ENCODE data around the gene MYO1F.

MYO1F gene

DNA sequence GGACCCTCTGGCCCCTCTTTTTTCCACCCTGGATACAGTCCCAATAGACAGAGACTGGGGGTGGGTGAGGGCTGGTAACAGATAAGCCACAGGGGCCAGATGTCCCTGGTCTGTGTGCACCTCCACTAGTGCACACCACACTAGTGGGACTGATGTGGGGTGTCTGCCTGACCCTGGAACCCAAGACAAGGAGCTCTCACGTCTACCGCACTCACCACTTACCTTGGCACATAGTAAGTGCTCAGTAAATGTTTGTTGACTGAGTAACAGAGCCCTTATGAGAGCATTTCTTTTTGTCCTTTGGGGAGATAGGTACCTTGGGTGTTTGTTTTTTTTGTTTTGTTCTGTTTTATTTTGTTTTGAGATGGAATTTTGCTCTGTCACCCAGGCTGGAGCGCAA, 40.1 kb downstream of the MYO1F start:
- DNase-seq (ENCODE audit: low spot score) = no peak
- TF ChIP-seq, protein P1, sequence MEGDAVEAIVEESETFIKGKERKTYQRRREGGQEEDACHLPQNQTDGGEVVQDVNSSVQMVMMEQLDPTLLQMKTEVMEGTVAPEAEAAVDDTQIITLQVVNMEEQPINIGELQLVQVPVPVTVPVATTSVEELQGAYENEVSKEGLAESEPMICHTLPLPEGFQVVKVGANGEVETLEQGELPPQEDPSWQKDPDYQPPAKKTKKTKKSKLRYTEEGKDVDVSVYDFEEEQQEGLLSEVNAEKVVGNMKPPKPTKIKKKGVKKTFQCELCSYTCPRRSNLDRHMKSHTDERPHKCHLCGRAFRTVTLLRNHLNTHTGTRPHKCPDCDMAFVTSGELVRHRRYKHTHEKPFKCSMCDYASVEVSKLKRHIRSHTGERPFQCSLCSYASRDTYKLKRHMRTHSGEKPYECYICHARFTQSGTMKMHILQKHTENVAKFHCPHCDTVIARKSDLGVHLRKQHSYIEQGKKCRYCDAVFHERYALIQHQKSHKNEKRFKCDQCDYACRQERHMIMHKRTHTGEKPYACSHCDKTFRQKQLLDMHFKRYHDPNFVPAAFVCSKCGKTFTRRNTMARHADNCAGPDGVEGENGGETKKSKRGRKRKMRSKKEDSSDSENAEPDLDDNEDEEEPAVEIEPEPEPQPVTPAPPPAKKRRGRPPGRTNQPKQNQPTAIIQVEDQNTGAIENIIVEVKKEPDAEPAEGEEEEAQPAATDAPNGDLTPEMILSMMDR (IDR thresholded peaks at IDR 0.05; ENCODE audit: borderline replicate concordance, control extremely low read depth, extremely low read depth, insufficient read depth, missing control alignments) = no peak
- in situ Hi-C loops (cut with MboI; ENCODE audit: low sequenced_read_pairs, unreplicated experiment) = no loop called here

DNA sequence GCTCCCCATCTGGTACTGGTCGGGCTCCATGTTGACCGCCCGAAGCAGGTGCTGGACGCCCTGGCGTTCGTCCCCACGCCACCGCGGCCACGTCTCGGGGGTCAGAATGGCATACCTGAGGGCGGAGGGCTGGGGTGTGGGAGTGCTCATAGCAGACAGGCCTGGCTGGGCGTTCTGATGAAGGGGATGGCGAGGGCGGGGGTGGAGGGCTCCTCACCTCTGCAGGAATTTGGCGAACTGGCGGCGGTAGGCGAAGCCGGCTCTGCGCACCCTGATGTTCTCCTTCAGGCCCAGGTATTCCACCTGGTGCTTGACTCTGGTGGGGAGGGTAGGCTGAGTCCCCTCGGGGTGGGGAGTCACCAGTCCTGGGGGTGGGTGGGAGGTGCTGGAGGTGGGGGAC, 41.0 kb downstream of the MYO1F start:
- in situ Hi-C loops (cut with MboI; ENCODE audit: low sequenced_read_pairs, unreplicated experiment) = no loop called here
- TF ChIP-seq, protein P1 (IDR thresholded peaks at IDR 0.05; ENCODE audit: borderline replicate concordance, control extremely low read depth, extremely low read depth, insufficient read depth, missing control alignments) = no peak
- no peak for DNase-seq (ENCODE audit: low spot score)

DNA sequence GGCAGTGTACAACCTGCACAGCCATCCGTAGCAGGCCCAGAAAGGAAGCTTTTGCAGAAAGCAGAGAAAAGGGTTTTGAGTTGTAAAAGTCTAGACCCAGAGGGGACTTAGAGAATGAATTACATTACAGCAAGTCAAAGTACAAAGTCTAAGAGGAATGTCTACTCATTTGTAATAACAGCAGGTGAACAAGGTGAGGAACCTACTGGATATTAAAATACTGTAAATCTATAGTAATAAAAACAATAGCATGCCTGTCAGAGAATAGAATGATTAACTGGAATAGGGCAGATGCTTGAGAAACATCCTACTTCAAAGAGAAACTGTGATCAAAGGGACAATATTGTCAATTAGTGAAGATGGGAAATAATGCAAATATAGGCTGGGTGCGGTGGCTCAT, 45.0 kb downstream of the MYO1F start:
- TF ChIP-seq, protein P1 (IDR thresholded peaks at IDR 0.05; ENCODE audit: borderline replicate concordance, control extremely low read depth, extremely low read depth, insufficient read depth, missing control alignments) = no peak
- in situ Hi-C loops (cut with MboI; ENCODE audit: low sequenced_read_pairs, unreplicated experiment) = no loop called here
- no peak for DNase-seq (ENCODE audit: low spot score)

DNA sequence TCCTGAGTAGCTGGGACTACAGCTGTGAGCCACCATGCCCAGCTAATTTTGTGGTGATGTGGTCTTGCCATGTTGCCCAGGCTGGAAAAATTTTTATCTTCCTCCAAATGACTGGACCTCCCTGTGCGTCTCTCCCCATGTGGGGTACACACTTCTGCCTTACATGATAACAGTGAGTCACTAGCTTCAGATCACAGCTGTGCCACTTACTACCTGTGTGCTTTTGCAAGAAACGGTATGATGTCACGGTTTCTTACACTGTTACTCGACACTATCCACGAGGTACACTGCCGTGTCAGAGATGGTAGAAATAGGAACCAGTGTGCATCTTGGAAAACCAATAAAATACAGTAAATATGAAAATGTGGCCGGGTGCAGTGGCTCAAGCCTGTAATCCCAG, 45.8 kb downstream of the MYO1F start:
- in situ Hi-C loops (cut with MboI; ENCODE audit: low sequenced_read_pairs, unreplicated experiment) = no loop called here
- DNase-seq (ENCODE audit: low spot score) = no peak
- TF ChIP-seq, protein P1 (IDR thresholded peaks at IDR 0.05; ENCODE audit: borderline replicate concordance, control extremely low read depth, extremely low read depth, insufficient read depth, missing control alignments) = no peak

DNA sequence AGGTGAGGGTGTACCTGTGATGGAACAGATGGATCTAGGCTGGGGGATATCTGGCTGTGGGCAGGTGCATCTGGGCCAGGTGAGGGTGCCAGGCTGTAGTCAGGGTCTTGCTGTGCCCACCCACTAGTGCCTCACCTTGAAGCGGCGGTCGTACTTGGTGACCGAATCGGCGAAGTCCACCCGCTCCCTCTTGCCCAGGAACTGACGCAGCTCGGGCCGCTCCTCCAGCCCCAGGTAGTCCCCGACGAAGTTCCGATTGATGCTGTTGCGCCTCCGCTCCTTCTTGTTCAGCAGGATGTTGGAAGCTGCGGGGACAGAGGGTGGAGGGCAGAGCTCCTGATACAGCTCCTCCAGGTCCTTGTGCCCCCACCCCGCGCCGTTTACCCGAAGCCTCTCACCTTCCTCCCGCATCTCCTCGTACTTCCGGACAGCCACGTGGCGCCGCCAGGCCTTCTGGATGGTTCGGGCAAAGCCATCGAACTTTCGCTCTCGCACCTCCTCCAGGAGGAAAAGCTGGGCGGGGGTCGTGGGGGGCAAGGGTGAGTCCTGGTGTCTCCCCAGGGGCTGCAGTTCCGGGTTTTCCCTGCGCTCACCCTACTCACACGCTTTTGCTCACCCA, 47.1 kb downstream of the MYO1F start:
- in situ Hi-C loops (cut with MboI; ENCODE audit: low sequenced_read_pairs, unreplicated experiment) = no loop called here
- DNase-seq (ENCODE audit: low spot score) = no peak
- TF ChIP-seq, protein P1 (IDR thresholded peaks at IDR 0.05; ENCODE audit: borderline replicate concordance, control extremely low read depth, extremely low read depth, insufficient read depth, missing control alignments) = no peak

DNA sequence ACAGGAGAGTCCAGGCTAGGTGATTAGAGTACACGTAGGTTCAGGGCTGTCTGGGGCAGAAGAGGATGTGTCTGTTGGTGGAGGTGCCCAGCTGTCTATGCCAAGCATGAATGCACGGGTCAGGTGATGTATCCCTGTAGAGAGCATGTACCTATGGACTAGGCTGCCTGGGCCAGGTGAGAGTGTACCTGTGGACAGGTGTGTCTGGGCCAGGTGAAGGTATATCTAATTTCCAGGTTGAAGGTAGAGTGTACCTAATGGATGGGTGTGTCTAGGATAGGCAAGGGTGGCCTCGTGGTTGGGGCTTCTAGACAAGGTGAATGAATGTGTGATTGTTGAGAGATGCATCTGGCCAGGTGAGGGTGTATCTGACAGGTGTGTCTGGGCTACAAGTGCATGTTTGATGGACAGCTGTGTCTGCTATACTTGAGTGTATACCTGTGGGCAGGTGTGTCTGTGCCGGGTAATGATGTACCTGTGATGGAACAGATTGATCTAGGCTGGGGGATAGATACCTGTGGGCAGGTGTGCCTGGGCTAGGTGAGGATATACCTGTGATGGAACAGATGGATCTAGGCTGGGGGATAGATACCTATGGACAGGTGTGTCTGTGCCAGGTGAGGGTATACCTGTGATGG, 47.8 kb downstream of the MYO1F start:
- in situ Hi-C loops (cut with MboI; ENCODE audit: low sequenced_read_pairs, unreplicated experiment) = no loop called here
- TF ChIP-seq, protein P1 (IDR thresholded peaks at IDR 0.05; ENCODE audit: borderline replicate concordance, control extremely low read depth, extremely low read depth, insufficient read depth, missing control alignments) = no peak
- DNase-seq (ENCODE audit: low spot score) = no peak
